Right atrium auricular region (tissue), 2 donors: ENCODE results near the gene PAXX. TPM values are rescaled to one million over a fixed set of nuclear protein-coding genes. Genes with fewer than 3 reads are reported as not detected.
A peak's percentile ranks its signal among the peaks of the same experiment; 100 is the strongest.

Experiments
- DNase-seq: peaks from one replicate; pipeline ENCODE4 v3.0.0-alpha.2; 2019; ENCODE audit warnings: low spot score
- H3K27ac ChIP-seq, 2 donors: fragments of 200-600 bp; sonication (generic); 1 replicate in 1 of 2; 2 replicates in 1 of 2; pipeline ENCODE4 v1.5.1; 2016 to 2019
- H3K27me3 ChIP-seq, 2 donors: fragments of 200-600 bp; sonication (generic); one replicate each; pipeline versions ENCODE4 v1.5.1 to v1.6.0; 2017 to 2019
- H3K36me3 ChIP-seq: fragments of 200-600 bp; sonication (generic); one replicate; pipeline ENCODE4 v1.5.1; 2016
- H3K4me1 ChIP-seq, 2 donors: fragments of 200-600 bp; sonication (generic); one replicate each; pipeline versions ENCODE4 v1.5.1 to v1.6.0; 2017 to 2019
- H3K4me3 ChIP-seq, 2 donors: fragments of 200-600 bp; sonication (generic); 1 replicate in 1 of 2; 2 replicates in 1 of 2; pipeline ENCODE4 v1.5.1; 2017 to 2019; ENCODE audit warnings: mild to moderate bottlenecking in 1 of 2, moderate library complexity in 1 of 2
- H3K9me3 ChIP-seq, 2 donors: fragments of 200-600 bp; sonication (generic); one replicate each; pipeline ENCODE4 v1.5.1; 2019
- total RNA-seq, 2 donors: library from RNA; depleted of rRNA; stranded (reverse); fragments of >200 nt; gene quantifications; one replicate each; pipeline ENCODE4 v1.1.0, GENCODE V29; 2016
- TF ChIP-seq, protein P1 (sequence below), 2 donors: fragments of 200-600 bp; sonication (generic); IDR thresholded peaks; one replicate each; pipeline ENCODE4 v1.5.1; 2019; ENCODE audit warnings: antibody characterized with exemption in 2 of 2

PAXX gene
- total RNA-seq, 2 donors from 2014 or later, result 27.4 to 37.5 TPM

DNA sequence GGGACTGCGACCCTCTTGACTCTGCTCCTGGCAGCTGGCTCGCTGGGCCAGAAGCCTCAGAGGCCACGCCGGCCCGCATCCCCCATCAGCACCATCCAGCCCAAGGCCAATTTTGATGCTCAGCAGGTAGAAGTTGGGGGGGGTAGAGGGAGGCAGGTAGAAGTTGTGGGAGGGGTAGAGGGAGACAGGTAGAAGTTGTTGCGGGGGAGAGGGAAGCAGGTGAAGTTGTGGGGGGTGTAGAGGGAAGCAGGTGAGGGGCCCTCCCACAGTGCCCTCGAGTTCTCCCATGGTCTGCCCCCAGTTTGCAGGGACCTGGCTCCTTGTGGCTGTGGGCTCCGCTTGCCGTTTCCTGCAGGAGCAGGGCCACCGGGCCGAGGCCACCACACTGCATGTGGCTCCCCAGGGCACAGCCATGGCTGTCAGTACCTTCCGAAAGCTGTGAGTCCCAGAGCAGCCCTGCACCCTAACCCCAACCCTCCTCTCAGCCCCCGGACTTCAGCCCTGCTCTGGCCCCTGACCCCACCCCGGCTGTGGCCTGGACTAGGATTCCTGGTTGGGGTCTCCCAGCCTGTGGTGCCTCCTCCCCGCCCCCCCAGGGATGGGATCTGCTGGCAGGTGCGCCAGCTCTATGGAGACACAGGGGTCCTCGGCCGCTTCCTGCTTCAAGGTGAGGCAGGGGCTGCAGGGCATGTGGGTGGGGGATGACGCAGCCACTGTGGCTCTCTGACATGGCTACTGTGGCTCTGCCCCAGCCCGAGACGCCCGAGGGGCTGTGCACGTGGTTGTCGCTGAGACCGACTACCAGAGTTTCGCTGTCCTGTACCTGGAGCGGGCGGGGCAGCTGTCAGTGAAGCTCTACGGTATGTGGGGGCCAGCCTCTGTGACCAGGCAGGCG lies 46.6 kb upstream of the PAXX start:
- H3K4me1 ChIP-seq, result peaks cover 0 to 64% of the 10 kb centered on the region in 2 donors

DNA sequence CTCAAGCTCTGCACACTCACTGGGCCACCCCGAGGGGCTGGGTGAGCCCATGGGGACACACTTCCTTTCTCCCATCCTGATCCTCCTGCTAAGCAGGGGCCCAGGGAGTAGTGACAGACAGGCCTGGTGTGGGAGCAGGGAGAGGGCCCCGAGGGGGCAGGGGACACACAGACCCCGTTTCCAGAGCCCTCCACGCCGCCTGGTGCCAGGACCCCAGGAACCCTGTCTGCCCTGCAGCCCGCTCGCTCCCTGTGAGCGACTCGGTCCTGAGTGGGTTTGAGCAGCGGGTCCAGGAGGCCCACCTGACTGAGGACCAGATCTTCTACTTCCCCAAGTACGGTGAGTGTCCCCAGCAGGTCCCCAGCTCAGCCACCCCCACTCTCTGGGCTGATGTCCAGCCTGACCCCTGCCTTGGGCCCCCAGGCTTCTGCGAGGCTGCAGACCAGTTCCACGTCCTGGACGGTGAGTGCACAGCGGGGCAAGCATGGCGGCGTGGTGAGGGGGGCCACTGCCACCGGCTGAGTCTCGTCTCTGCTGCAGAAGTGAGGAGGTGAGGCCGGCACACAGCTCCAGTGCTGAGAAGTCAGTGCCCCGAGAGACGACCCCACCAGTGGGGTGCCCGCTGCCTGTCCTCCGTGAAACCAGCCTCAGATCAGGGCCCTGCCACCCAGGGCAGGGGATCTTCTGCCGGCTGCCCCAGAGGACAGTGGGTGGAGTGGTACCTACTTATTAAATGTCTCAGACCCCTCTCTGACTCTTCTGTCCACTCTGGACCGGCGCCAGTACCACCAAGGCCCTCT lies 45.8 kb upstream of the PAXX start:
- no peaks in the 10 kb centered on the region for H3K9me3 ChIP-seq
- no peak overlapping the region for H3K4me3 ChIP-seq
- peak overlapping the region; percentile 85 to 98 for H3K27ac ChIP-seq
- TF ChIP-seq, protein P1, sequence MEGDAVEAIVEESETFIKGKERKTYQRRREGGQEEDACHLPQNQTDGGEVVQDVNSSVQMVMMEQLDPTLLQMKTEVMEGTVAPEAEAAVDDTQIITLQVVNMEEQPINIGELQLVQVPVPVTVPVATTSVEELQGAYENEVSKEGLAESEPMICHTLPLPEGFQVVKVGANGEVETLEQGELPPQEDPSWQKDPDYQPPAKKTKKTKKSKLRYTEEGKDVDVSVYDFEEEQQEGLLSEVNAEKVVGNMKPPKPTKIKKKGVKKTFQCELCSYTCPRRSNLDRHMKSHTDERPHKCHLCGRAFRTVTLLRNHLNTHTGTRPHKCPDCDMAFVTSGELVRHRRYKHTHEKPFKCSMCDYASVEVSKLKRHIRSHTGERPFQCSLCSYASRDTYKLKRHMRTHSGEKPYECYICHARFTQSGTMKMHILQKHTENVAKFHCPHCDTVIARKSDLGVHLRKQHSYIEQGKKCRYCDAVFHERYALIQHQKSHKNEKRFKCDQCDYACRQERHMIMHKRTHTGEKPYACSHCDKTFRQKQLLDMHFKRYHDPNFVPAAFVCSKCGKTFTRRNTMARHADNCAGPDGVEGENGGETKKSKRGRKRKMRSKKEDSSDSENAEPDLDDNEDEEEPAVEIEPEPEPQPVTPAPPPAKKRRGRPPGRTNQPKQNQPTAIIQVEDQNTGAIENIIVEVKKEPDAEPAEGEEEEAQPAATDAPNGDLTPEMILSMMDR (IDR thresholded peaks at IDR 0.05), result no peak
- H3K27me3 ChIP-seq, result no peaks in the 10 kb centered on the region
- DNase-seq, result no peak
- peaks cover 0 to 68% of the 10 kb centered on the region in 2 donors for H3K4me1 ChIP-seq
- H3K36me3 ChIP-seq, result peaks cover 17% of the 10 kb centered on the region

More for the DNA sequence above, 46.6 kb upstream of the PAXX start:
- no peak for DNase-seq
- H3K27ac ChIP-seq, result peak overlapping the region; percentile 51 to 95
- peaks cover 25% of the 10 kb centered on the region for H3K36me3 ChIP-seq
- H3K9me3 ChIP-seq, result no peaks in the 10 kb centered on the region
- H3K27me3 ChIP-seq, result no peaks in the 10 kb centered on the region
- TF ChIP-seq, protein P1 (IDR thresholded peaks at IDR 0.05), result no peak
- no peak overlapping the region for H3K4me3 ChIP-seq

DNA sequence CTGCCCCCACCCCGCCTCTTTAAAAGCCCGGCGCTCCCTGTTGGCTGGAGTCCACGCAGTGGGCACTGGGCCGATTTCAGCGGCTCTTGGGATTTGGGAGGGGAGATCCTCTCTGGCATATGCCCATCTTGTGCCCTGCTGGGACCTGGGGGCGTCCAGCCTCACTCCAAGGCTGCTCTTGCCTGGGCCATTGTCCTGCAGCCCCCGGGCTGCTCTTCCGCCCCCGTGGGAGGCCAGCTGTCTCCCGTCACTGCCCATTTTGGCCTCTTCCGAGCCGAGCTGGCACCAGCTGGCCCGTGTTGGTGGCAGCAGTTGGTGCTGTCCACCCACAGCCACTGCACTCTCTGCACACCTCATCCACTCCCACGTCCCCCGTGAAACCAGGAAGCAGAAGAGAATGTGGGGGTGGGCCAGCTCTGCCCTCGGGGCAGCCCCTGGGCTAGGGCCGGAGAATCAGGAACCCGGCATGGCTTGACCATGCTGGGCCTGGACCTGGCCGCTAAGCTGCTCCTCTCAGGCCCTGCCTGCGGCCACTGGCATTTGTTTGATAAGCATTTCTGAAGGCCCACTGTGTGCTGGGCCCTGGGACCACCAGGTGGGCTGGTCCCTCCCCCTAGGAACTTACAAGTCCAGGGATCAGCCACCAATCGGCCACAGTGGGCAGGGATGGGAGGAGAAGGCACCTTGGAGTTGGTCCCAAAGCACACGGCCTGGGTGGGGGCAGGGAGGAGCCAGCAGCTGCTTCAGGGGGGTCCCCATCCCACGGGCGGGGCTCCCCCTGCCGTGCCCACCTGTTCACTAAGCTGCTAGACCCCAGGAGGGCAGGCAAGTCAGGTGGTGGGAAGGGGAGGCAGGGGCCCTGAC lies 45.0 kb upstream of the PAXX start:
- Histone ChIP-seq H3K27me3 (no peaks in the 10 kb centered on the region), H3K27ac (peak overlapping the region; percentile 85 to 98), H3K4me1 (peaks cover 0 to 76% of the 10 kb centered on the region in 2 donors), H3K9me3 (no peaks in the 10 kb centered on the region), H3K4me3 (no peak overlapping the region), H3K36me3 (peaks cover 8% of the 10 kb centered on the region)
- TF ChIP-seq, protein P1 (IDR thresholded peaks at IDR 0.05), result no peak
- no peak for DNase-seq

DNA sequence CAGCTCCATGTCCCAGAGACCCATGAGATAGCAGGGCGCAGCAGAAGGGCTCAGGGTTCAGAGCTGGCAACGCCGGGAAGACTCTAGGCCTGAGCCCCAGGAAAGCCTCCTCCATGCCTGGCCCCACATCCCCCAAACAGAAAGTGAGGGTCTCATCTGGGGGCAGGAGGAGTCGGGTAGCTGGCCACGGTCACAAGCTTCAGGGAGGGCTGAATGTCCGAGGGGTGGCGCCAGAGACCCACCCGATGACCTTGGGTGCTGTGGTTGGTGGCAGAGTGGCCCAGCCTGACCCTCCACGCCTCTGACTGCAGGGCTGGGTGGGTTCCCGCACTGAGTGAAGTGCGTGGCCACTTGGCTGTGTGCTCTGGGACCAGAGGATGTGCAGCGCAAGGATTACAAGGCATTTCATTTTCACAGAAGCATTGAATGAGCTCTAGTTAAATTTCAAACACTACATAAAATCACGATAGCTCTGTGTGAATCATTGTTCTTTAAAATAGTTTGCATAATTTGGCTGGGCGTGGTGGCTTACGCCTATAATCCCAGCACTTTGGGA lies 44.2 kb upstream of the PAXX start:
- Histone ChIP-seq H3K27ac (peak overlapping the region; percentile 85 to 98), H3K4me1 (peaks cover 0 to 77% of the 10 kb centered on the region in 2 donors), H3K9me3 (no peaks in the 10 kb centered on the region), H3K36me3 (peaks cover under 1% of the 10 kb centered on the region), H3K4me3 (no peak overlapping the region), H3K27me3 (no peaks in the 10 kb centered on the region)
- no peak for DNase-seq
- TF ChIP-seq, protein P1 (IDR thresholded peaks at IDR 0.05), result peak; percentile 25 to 75

DNA sequence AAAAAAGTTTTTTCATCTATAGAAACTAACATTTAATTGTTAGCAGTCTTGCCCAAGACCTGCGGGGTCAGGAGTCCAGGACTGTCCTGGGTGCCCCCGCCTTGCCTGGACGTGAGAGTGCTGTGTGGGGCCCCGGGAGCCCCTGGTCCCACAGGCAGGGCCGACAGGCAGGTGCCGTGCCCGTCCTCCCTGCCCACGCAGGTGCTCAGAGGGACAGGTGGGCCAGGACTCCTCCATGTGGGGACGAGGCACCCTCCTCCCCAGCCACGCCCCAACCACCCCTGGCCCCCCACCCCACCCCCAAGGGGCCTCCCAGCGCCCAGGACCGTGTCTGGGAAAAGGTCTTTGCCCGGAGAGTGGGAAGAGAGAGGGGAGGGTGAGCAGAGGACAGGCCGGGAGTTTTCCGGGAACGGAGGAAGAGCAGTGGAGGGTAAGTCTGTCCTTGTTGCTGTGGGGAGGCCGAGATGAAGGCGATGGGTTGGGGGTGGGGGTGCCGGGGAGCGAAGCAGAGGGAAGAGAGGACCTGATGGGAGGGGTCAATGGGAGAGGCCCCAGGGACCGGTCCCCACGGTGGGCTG lies 42.9 kb upstream of the PAXX start:
- peak overlapping the region; percentile 85 to 98 for H3K27ac ChIP-seq
- DNase-seq, result no peak

More for the DNA sequence above, 42.9 kb upstream of the PAXX start:
- Histone ChIP-seq H3K4me1 (peaks cover 0 to 70% of the 10 kb centered on the region in 2 donors), H3K9me3 (no peaks in the 10 kb centered on the region), H3K27me3 (no peaks in the 10 kb centered on the region), H3K4me3 (peak overlapping the region; percentile 54 to 63), H3K36me3 (no peaks in the 10 kb centered on the region)
- TF ChIP-seq, protein P1 (IDR thresholded peaks at IDR 0.05), result no peak
